Astrocyte of the cerebellum (primary cell): ENCODE results near the gene SFXN5.

Source experiments
- DNase-seq: peaks from one replicate; pipeline ENCODE4 v3.0.0-alpha.2; 2011; ENCODE audit warnings: low read depth
- H3K4me3 ChIP-seq: 2 replicates; pipeline ENCODE4 v1.5.1; 2011; ENCODE audit warnings: mild to moderate bottlenecking, low read depth, low read length, moderate library complexity
- in situ Hi-C: cut with HindIII; loops from 2 replicates; pipeline ENCODE4 v1.10.0; 2017; ENCODE audit warnings: low sequenced_read_pairs
- TF ChIP-seq, protein P1 (sequence below): IDR thresholded peaks from 2 replicates; pipeline ENCODE4 v1.5.1; 2012; ENCODE audit warnings: low read length, low read depth, moderate library complexity, mild to moderate bottlenecking; ENCODE audit errors: missing control alignments

The SFXN5 gene

DNA sequence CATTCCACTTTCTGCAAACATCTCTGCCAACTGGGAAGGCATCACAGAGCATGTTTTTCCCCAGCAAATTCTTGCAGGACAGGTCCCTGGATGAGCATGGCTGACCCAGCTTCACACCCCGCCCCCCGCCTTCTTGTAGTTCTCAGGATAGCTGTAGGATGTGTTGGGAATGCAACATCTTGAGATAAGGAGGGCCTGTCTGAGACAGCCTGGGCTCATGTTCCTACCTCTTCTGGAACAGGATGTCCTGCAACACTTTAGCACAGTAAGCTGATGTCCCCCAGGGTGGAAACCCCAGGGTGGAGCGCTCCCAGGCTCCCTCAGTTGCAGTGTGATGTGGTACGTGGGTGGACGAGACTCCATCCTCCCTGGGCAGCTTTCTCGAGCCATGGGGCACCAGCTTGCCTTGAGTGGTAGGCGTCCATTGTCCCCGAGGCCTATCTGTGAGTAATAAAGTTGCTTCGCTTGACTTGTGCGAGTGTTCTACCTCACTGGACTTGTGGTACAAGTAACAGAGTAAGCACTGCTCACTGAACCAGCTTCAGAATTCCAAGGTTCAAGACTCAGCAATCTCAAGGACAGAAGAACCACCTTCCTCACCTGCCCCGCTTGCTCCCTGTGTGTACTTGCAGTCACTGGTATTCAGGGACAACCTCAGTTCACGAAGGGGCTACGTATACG, 105.6 kb downstream of the SFXN5 start:
- TF ChIP-seq, protein P1, sequence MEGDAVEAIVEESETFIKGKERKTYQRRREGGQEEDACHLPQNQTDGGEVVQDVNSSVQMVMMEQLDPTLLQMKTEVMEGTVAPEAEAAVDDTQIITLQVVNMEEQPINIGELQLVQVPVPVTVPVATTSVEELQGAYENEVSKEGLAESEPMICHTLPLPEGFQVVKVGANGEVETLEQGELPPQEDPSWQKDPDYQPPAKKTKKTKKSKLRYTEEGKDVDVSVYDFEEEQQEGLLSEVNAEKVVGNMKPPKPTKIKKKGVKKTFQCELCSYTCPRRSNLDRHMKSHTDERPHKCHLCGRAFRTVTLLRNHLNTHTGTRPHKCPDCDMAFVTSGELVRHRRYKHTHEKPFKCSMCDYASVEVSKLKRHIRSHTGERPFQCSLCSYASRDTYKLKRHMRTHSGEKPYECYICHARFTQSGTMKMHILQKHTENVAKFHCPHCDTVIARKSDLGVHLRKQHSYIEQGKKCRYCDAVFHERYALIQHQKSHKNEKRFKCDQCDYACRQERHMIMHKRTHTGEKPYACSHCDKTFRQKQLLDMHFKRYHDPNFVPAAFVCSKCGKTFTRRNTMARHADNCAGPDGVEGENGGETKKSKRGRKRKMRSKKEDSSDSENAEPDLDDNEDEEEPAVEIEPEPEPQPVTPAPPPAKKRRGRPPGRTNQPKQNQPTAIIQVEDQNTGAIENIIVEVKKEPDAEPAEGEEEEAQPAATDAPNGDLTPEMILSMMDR, result no peak
- H3K4me3 ChIP-seq, result no peak overlapping the region
- in situ Hi-C loops, result no loop called here
- no peak for DNase-seq

DNA sequence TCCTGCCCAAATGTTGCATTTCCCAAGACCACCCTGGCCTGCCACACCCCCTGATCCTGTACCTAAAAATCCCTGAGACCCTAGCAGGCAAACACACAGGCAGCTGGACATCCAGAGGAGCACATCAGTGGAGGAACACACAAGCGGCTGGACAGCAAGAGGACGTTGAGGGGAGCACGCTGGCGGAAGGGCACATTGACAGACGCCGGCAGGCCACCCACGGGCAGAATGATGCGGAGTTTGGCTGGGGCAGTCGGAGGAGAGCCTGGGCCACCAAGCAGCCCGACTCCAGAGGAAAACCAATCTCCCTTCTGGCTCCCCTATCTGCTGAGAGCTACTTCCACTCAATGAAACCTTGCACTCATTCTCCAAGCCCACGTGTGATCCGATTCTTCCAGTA, 106.5 kb downstream of the SFXN5 start:
- no peak overlapping the region for H3K4me3 ChIP-seq
- TF ChIP-seq, protein P1, result no peak
- no peak for DNase-seq
- in situ Hi-C loops, result no loop called here

- in situ Hi-C loops, result no loop called here
- DNase-seq, result no peak
- H3K4me3 ChIP-seq, result no peak overlapping the region
- TF ChIP-seq, protein P1, result no peak
These were observed 107.4 kb downstream of the SFXN5 start for GRCh38 chr2:72964146-72964525.

DNA sequence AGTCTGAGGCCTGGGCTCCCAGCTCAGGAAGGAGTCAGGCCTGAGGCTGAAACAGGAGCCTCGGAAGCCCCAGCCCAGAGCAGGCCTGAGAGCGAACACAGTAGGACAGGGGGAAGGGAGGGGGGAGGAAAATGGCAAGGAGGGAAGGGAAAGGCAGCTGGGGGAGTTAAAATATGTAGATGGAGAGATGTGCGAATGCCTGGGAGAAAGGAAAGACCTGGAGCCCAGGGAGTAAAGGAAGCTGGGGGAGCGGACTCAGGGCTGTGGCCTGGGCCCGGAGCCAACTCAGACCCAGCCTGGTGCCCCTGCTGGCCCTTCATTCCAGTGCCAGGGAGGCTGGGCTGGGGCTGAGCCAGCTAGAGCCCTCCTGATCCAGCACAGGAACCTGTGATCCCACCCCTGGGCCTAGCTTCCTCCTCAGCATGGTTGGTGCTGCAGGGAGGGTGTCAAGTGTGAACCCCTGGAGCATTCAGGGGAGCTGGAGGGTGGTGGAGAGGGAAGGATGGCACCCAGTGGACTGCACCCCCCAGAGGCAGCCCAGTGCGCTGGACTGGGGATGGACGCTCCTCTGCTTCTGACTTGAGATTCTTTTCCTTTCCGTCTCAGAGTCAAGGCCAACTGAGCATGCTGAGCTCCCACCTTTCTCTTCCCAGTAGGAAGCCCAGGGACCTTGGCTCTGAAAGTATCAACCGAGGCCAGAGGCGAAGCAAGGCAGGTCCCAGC, 107.9 kb downstream of the SFXN5 start:
- TF ChIP-seq, protein P1, result no peak
- no peak for DNase-seq
- no peak overlapping the region for H3K4me3 ChIP-seq
- in situ Hi-C loops, result no loop called here

- in situ Hi-C loops, result no loop called here
- no peak for DNase-seq
These were observed 108.6 kb downstream of the SFXN5 start for GRCh38 chr2:72962911-72963310.

GRCh38 chr2:72961853-72962468, 109.6 kb downstream of the SFXN5 start:
- TF ChIP-seq, protein P1, result no peak
- H3K4me3 ChIP-seq, result no peak overlapping the region
- no peak for DNase-seq
- in situ Hi-C loops, result no loop called here

More at GRCh38 chr2:72962911-72963310, 108.6 kb downstream of the SFXN5 start:
- H3K4me3 ChIP-seq, result no peak overlapping the region
- TF ChIP-seq, protein P1, result no peak
